PC-3 (cell line): ENCODE measurements around the gene RBBP8.

ENCODE experiments used
- CTCF ChIP-seq: fragments of 300-600 bp; sonication (generic); conservative IDR thresholded peaks from 2 replicates; pipeline ENCODE4 v1.5.1; 2017; ENCODE audit warnings: antibody characterized with exemption, low read depth, mild to moderate bottlenecking, low read length
- EZH2 ChIP-seq: fragments of 300-600 bp; sonication (generic); IDR thresholded peaks from one replicate; pipeline ENCODE4 v1.6.1; 2017; ENCODE audit warnings: antibody characterized with exemption, mild to moderate bottlenecking, low read length; ENCODE audit not compliant: unreplicated experiment

DNA sequence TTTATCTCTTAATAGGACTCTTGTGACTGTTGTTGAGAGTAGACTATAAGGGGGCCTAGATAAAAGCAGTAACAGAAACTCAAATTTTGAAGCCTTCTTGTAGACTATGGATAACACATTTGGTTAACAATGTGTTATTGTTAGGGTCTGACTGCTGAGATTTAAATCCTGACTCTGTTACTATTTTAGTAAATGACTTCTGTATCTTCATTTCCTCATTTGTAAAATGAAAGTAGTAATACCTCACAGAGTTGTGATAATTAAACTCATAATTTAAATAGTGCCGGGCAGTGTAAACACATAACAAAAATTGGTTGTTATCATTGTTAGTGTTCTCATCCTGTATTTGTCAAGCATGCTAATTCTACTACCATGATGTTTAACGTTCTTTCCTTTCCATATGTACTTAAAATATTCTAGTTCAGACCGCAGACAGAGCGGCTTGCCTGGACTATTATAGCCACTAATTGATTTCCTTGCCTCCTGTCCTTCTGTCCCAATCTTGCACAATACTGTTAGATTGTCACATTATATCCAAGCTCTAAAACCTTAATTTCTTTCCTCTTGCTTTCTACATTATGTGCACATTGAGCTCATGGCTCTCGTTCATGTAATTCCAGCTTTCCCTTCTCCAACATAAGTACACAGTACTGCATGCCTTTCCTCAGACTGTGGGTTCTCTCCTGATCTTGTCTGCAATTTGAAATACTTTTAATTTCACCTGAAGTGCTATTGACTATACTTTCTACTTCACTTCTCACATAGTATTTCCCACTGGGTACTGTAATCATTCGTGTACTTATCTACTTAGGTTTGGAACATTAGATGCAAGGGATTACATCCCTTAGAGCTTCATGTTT, 48.4 kb downstream of the RBBP8 start:
- TF ChIP-seq CTCF (no peak), EZH2 (no peak)
